K562 (cell line): ENCODE measurements around the gene XPO6. TPM values are rescaled to one million over a fixed set of nuclear protein-coding genes. Genes with fewer than 3 reads are reported as not detected.

Source experiments
- ZBTB40 ChIP-seq, 2 experiments: fragments of 450-650 bp in 1 of 2; sonication (generic) in 1 of 2; formaldehyde crosslinking in 1 of 2; IDR thresholded peaks; 2 replicates each; pipeline versions ENCODE4 v1.7.1 to v1.9.0; 2016 to 2022; ENCODE audit warnings: inconsistent platforms in 1 of 2, mild to moderate bottlenecking in 1 of 2, missing genetic modification reagents in 1 of 2
- polyA plus RNA-seq, 8 experiments: library from polyadenylated mRNA; depleted of rRNA in 4 of 8; stranded (reverse) in 5 of 8; unstranded in 3 of 8; fragments of >200 nt; fragmentation: Nextera tagmentation in 2 of 8; fragmentation: Illumina TruSeq in 1 of 8; extraction: Ambion mirVana in 2 of 8; extraction: Trizol in 1 of 8; gene quantifications; 2 replicates each; pipeline versions ENCODE4 v1.2.1 to v1.2.3, GENCODE V29; 2011 to 2014; ENCODE audit warnings: inconsistent platforms in 1 of 8, missing spikeins in 1 of 8
- total RNA-seq, 7 experiments: library from RNA; depleted of rRNA in 6 of 7; stranded (reverse); fragments of >200 nt in 6 of 7; fragmentation: Illumina TruSeq in 2 of 7; extraction: Trizol in 2 of 7; gene quantifications; 2 replicates each; pipeline versions ENCODE4 v1.2.1 to v1.2.3, GENCODE V29; 2011 to 2021; ENCODE audit warnings: low replicate concordance in 1 of 7

XPO6 gene
- total and polyA plus RNA-seq, 9 of the 15 experiments (the other 6 are each of a cell fraction or from before 2014, with no cell fraction given): 11.2 to 196 (median 119) TPM

- TF ChIP-seq ZBTB40 (IDR thresholded peaks at IDR 0.05) (no peak), ZBTB40 (CRISPR knock-in tag; IDR thresholded peaks at IDR 0.05) (no peak)
Observed at GRCh38 chr16:28155293-28155692, 56.5 kb downstream of the XPO6 start (continued).
